Measurements from ENCODE around the gene CUL9. TPM values are rescaled to one million over a fixed set of nuclear protein-coding genes. Genes with fewer than 3 reads are reported as not detected.

Gene CUL9
- polyA plus RNA-seq, 3 donors, result 2.9 to 68.8 (median 3.8) TPM

DNA sequence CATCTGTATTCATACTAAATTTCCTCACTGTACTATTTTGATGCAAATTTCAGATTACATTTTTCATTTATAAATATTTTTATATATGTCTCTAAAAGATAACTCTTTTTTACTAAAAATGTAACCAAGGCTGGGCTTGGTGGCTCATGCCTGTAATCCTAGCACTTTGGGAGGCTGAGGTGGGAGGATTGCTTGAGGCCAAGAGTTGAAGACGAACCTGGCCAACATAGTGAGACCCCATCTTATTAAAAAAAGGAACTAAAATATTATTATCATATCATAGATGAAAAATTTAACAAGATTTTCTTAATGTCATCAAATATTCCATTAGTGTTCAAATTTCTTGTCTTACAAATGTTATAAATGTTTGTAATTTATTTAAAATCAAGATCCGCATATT is 53.8 kb downstream of the CUL9 start:
- Mint-ChIP-seq H3K27me3 (ENCODE audit: low read depth in 3 of 3) (peaks cover 17 to 46% (median 25%) of the 10 kb centered on the region in 3 donors), H3K9me3 (peaks cover 4 to 10% (median 5%) of the 10 kb centered on the region in 7 donors)
- intact Hi-C loops (cut with micrococcal nuclease), result no loop called here

DNA sequence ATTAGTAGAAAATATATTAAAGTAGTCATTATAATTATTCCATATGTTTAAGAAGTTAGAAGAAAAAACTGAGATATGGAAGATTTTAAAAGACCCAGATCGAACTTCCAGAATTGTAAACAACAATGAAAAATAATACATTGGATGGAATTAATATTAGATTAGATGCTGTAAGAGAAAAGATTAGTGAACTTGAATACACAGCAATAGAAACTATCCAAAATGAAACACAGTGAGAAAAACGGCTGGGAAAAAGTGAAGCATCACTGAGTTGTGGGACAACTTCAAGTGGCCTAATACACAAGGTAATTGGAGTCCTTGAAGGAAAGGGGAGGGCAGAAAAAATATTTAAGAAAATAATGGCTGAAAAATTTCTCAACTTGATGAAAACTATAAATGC is 57.1 kb downstream of the CUL9 start:
- WGBS (ENCODE audit: insufficient coverage), result no CpG with 5 or more reads among the region's 2 CpGs
- Histone ChIP-seq H3K27me3 (ENCODE audit: control insufficient read depth in 2 of 2, insufficient read depth in 2 of 2, low read length in 2 of 2) (peaks cover 31 to 50% of the 10 kb centered on the region in 2 donors), H2AFZ (ENCODE audit: insufficient read depth, low read depth, low read length, poor library complexity, severe bottlenecking) (no peak overlapping the region), H3K4me2 (replicated peaks; ENCODE audit: extremely low read depth, low read length, poor library complexity, severe bottlenecking) (no peak overlapping the region), H3K4me1 (ENCODE audit: control insufficient read depth in 1 of 2, insufficient read depth in 2 of 2, low read length in 2 of 2) (no peaks in the 10 kb centered on the region), H3K9ac (ENCODE audit: insufficient read depth, low read length, poor library complexity, severe bottlenecking) (no peak overlapping the region), H4K20me1 (ENCODE audit: insufficient read depth, low read length) (no peaks in the 10 kb centered on the region), H3K9me3 (replicated peaks in 1 of 2; ENCODE audit: control insufficient read depth in 1 of 2, insufficient read depth in 1 of 2, low read length in 2 of 2) (peaks cover 0 to 3% of the 10 kb centered on the region in 2 donors), H3K79me2 (ENCODE audit: insufficient read depth, low read length) (no peaks in the 10 kb centered on the region), H3K4me3 (replicated peaks in 1 of 3; ENCODE audit: low read depth in 2 of 3, low read length in 3 of 3) (no peak overlapping the region), H3K27ac (ENCODE audit: low read depth in 1 of 2, low read length in 2 of 2) (no peak overlapping the region), H3K36me3 (replicated peaks in 1 of 2; ENCODE audit: control insufficient read depth in 1 of 2, insufficient read depth in 2 of 2, low read length in 2 of 2) (no peaks in the 10 kb centered on the region)
- intact Hi-C loops (cut with micrococcal nuclease), result no loop called here
- no peak for DNase-seq
- H3K4me1 Mint-ChIP-seq, result no peaks in the 10 kb centered on the region
- H3K27ac Mint-ChIP-seq, result no peak overlapping the region
- TF ChIP-seq, protein P1, sequence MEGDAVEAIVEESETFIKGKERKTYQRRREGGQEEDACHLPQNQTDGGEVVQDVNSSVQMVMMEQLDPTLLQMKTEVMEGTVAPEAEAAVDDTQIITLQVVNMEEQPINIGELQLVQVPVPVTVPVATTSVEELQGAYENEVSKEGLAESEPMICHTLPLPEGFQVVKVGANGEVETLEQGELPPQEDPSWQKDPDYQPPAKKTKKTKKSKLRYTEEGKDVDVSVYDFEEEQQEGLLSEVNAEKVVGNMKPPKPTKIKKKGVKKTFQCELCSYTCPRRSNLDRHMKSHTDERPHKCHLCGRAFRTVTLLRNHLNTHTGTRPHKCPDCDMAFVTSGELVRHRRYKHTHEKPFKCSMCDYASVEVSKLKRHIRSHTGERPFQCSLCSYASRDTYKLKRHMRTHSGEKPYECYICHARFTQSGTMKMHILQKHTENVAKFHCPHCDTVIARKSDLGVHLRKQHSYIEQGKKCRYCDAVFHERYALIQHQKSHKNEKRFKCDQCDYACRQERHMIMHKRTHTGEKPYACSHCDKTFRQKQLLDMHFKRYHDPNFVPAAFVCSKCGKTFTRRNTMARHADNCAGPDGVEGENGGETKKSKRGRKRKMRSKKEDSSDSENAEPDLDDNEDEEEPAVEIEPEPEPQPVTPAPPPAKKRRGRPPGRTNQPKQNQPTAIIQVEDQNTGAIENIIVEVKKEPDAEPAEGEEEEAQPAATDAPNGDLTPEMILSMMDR (IDR thresholded peaks at IDR 0.05), result no peak
- H3K9me3 Mint-ChIP-seq, result peaks cover 4 to 10% (median 8%) of the 10 kb centered on the region in 7 donors
- H3K36me3 Mint-ChIP-seq, result no peaks in the 10 kb centered on the region
- peaks cover 15 to 34% (median 20%) of the 10 kb centered on the region in 3 donors for H3K27me3 Mint-ChIP-seq (ENCODE audit: low read depth in 3 of 3)
- no peak overlapping the region for H3K4me3 Mint-ChIP-seq

More for the DNA sequence above, 53.8 kb downstream of the CUL9 start:
- no peaks in the 10 kb centered on the region for H3K9me3 ChIP-seq (replicated peaks in 1 of 2; ENCODE audit: control insufficient read depth in 1 of 2, insufficient read depth in 1 of 2, low read length in 2 of 2)
- no peaks in the 10 kb centered on the region for H3K79me2 ChIP-seq (ENCODE audit: insufficient read depth, low read length)
- no peak overlapping the region for H3K4me3 ChIP-seq (replicated peaks in 1 of 3; ENCODE audit: low read depth in 2 of 3, low read length in 3 of 3)
- no peak overlapping the region for H3K9ac ChIP-seq (ENCODE audit: insufficient read depth, low read length, poor library complexity, severe bottlenecking)
- Mint-ChIP-seq H3K36me3 (no peaks in the 10 kb centered on the region), H3K27ac (no peak overlapping the region), H3K4me3 (no peak overlapping the region), H3K4me1 (no peaks in the 10 kb centered on the region)
- no CpG with 5 or more reads among the region's 2 CpGs for WGBS (ENCODE audit: insufficient coverage)
- no peaks in the 10 kb centered on the region for H4K20me1 ChIP-seq (ENCODE audit: insufficient read depth, low read length)
- H3K4me2 ChIP-seq (replicated peaks; ENCODE audit: extremely low read depth, low read length, poor library complexity, severe bottlenecking), result no peak overlapping the region
- H3K4me1 ChIP-seq (ENCODE audit: control insufficient read depth in 1 of 2, insufficient read depth in 2 of 2, low read length in 2 of 2), result no peaks in the 10 kb centered on the region
- H3K27ac ChIP-seq (ENCODE audit: low read depth in 1 of 2, low read length in 2 of 2), result no peak overlapping the region
- DNase-seq, result no peak
- no peaks in the 10 kb centered on the region for H3K36me3 ChIP-seq (replicated peaks in 1 of 2; ENCODE audit: control insufficient read depth in 1 of 2, insufficient read depth in 2 of 2, low read length in 2 of 2)
- TF ChIP-seq, protein P1 (IDR thresholded peaks at IDR 0.05), result no peak
- no peak overlapping the region for H2AFZ ChIP-seq (ENCODE audit: insufficient read depth, low read depth, low read length, poor library complexity, severe bottlenecking)
- peaks cover 6 to 21% of the 10 kb centered on the region in 2 donors for H3K27me3 ChIP-seq (ENCODE audit: control insufficient read depth in 2 of 2, insufficient read depth in 2 of 2, low read length in 2 of 2)

All from CD14-positive monocyte (primary cell).